Effector memory CD4-positive, alpha-beta T cell (primary cell): ENCODE data around the gene PDSS2.
"Not testable (repeated sequence)": the region's sequence is repeated elsewhere in the genome, so short reads cannot be mapped to it uniquely, and the experiment has no call there.

ENCODE experiments used
- DNase-seq, 3 donors: peaks; one replicate each; pipeline ENCODE4 v3.0.0-alpha.2; 2020
- H3K27ac ChIP-seq: 2 replicates; pipeline ENCODE4 v1.7.0; 2013; ENCODE audit warnings: mild to moderate bottlenecking, low read length, moderate library complexity; ENCODE audit not compliant: insufficient read depth, poor library complexity, severe bottlenecking
- H3K27me3 ChIP-seq: replicated peaks from 2 replicates; pipeline ENCODE4 v1.7.0; 2013; ENCODE audit warnings: mild to moderate bottlenecking, low read length; ENCODE audit not compliant: insufficient read depth, control insufficient read depth, poor library complexity, severe bottlenecking
- H3K36me3 ChIP-seq: 2 replicates; pipeline ENCODE4 v1.7.0; 2013; ENCODE audit warnings: mild to moderate bottlenecking, low read length, moderate library complexity; ENCODE audit not compliant: control insufficient read depth, insufficient read depth
- H3K4me1 ChIP-seq: 2 replicates; pipeline ENCODE4 v1.7.0; 2013; ENCODE audit warnings: low read length, mild to moderate bottlenecking; ENCODE audit not compliant: control insufficient read depth, insufficient read depth, poor library complexity, severe bottlenecking
- H3K4me3 ChIP-seq: 2 replicates; pipeline ENCODE4 v1.7.0; 2013; ENCODE audit warnings: low read length, low read depth, mild to moderate bottlenecking; ENCODE audit not compliant: insufficient read depth, poor library complexity, severe bottlenecking
- H3K9me3 ChIP-seq: 2 replicates; pipeline ENCODE4 v1.7.0; 2013; ENCODE audit warnings: mild to moderate bottlenecking, low read length, moderate library complexity; ENCODE audit not compliant: control insufficient read depth

The PDSS2 gene

GRCh38 chr6:107491138-107491609 is 31.8 kb upstream of the PDSS2 start:
- Histone ChIP-seq H3K4me1 (peaks cover 30% of the 10 kb centered on the region), H3K9me3 (no peaks in the 10 kb centered on the region), H3K36me3 (no peaks in the 10 kb centered on the region), H3K4me3 (peak overlapping the region; percentile 76), H3K27ac (no peak overlapping the region), H3K27me3 (peaks cover 46% of the 10 kb centered on the region)
- no peak for DNase-seq

- peak overlapping the region; percentile 76 for H3K4me3 ChIP-seq
- peaks cover 30% of the 10 kb centered on the region for H3K4me1 ChIP-seq
- H3K36me3 ChIP-seq, result no peaks in the 10 kb centered on the region
- H3K9me3 ChIP-seq, result no peaks in the 10 kb centered on the region
- H3K27me3 ChIP-seq, result peaks cover 46% of the 10 kb centered on the region
- no peak for DNase-seq
- H3K27ac ChIP-seq, result no peak overlapping the region
These were observed 31.3 kb upstream of the PDSS2 start for GRCh38 chr6:107490566-107491137.

- no peaks in the 10 kb centered on the region for H3K36me3 ChIP-seq
- H3K4me1 ChIP-seq, result peaks cover 30% of the 10 kb centered on the region
- H3K4me3 ChIP-seq, result peak within 1 kb of the TSS; percentile 76
- peak in 2 of 3 donors; percentile 11 to 14 for DNase-seq
- no peak within 1 kb of the TSS for H3K27ac ChIP-seq
- peaks cover 46% of the 10 kb centered on the region for H3K27me3 ChIP-seq
- H3K9me3 ChIP-seq, result no peaks in the 10 kb centered on the region
These were observed 30.5 kb upstream of the PDSS2 start, which contains the start of gene SOBP for GRCh38 chr6:107489636-107490565. TSS of gene SOBP (plus strand) at chr6:107490117. CDS start at chr6:107490617, 500 bp downstream.

- Histone ChIP-seq H3K4me3 (peak overlapping the region; percentile 63), H3K9me3 (no peaks in the 10 kb centered on the region), H3K27ac (no peak overlapping the region), H3K36me3 (no peaks in the 10 kb centered on the region), H3K4me1 (peaks cover 30% of the 10 kb centered on the region), H3K27me3 (peaks cover 47% of the 10 kb centered on the region)
- DNase-seq, result no peak
These were observed 29.7 kb upstream of the PDSS2 start for GRCh38 chr6:107488875-107489635.

GRCh38 chr6:107488174-107488874 is 29.0 kb upstream of the PDSS2 start:
- H3K36me3 ChIP-seq, result no peaks in the 10 kb centered on the region
- peak overlapping the region; percentile 63 for H3K4me3 ChIP-seq
- no peaks in the 10 kb centered on the region for H3K9me3 ChIP-seq
- peaks cover 49% of the 10 kb centered on the region for H3K27me3 ChIP-seq
- H3K4me1 ChIP-seq, result peaks cover 30% of the 10 kb centered on the region
- no peak overlapping the region for H3K27ac ChIP-seq
- no peak for DNase-seq

- Histone ChIP-seq H3K36me3 (no peaks in the 10 kb centered on the region), H3K27ac (no peak overlapping the region), H3K4me3 (no peak overlapping the region), H3K27me3 (peaks cover 25% of the 10 kb centered on the region), H3K9me3 (no peaks in the 10 kb centered on the region), H3K4me1 (peaks cover 17% of the 10 kb centered on the region)
- no peak for DNase-seq
These were observed 25.8 kb upstream of the PDSS2 start for GRCh38 chr6:107485157-107485556.

- no peak for DNase-seq
- H3K4me3 ChIP-seq, result no peak overlapping the region
- H3K27ac ChIP-seq, result no peak overlapping the region
- peaks cover 4% of the 10 kb centered on the region for H3K27me3 ChIP-seq
- H3K36me3 ChIP-seq, result no peaks in the 10 kb centered on the region
- H3K9me3 ChIP-seq, result no peaks in the 10 kb centered on the region
- H3K4me1 ChIP-seq, result no peaks in the 10 kb centered on the region
These were observed 19.8 kb upstream of the PDSS2 start for GRCh38 chr6:107479089-107479690.

- not testable (repeated sequence) for H3K4me3 ChIP-seq, H3K27me3 ChIP-seq, H3K9me3 ChIP-seq, H3K4me1 ChIP-seq, H3K27ac ChIP-seq, H3K36me3 ChIP-seq, DNase-seq
These were observed 16.5 kb upstream of the PDSS2 start for GRCh38 chr6:107475826-107476225.

GRCh38 chr6:107475360-107475759 is 16.0 kb upstream of the PDSS2 start:
- H3K27ac ChIP-seq, H3K36me3 ChIP-seq, H3K4me1 ChIP-seq, DNase-seq, H3K4me3 ChIP-seq, H3K27me3 ChIP-seq, H3K9me3 ChIP-seq: not testable (repeated sequence)
